Limb (tissue), 2 donors: ENCODE results near the gene ABI1.
A peak's percentile ranks its signal among the peaks of the same experiment; 100 is the strongest.
"Not testable (repeated sequence)": the region's sequence is repeated elsewhere in the genome, so short reads cannot be mapped to it uniquely, and the experiment has no call there.

Experiments used
- DNase-seq, 2 donors: peaks; one replicate each; pipeline ENCODE4 v3.0.0-alpha.2; 2016; ENCODE audit errors: extremely low spot score in 2 of 2

Gene ABI1

GRCh38 chr10:26860443-26861204 lies at the start of gene ABI1:
Gene ABI1, minus strand, starts transcription at chr10:26860958. Its CDS starts 95 bp downstream, at chr10:26860863.
- peak; percentile 97 to 99 for DNase-seq

DNA sequence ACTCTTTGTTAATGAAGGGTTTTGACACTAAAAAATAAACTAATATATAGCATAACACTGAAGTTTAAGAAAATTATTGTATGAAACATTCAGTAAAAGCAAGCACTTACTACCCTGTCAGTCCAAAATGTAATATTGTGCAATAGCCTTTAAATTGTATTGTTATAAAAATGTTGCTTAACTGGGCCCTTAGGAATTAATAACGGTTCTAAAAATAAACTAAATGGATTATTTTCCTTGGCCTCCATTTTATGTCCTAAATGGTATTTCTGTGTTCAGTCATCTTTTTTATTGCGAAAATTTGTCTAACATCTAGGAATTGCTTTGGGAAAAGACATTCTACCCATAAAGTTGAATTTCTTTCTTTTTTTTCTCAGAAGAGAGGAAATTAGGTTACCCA lies 49.0 kb upstream of the ABI1 start:
- no peak for DNase-seq

- DNase-seq, result not testable (repeated sequence)
Measured at GRCh38 chr10:26905253-26905781, 44.6 kb upstream of the ABI1 start.

- no peak for DNase-seq
Measured at GRCh38 chr10:26903431-26904217, 42.9 kb upstream of the ABI1 start.

- not testable (repeated sequence) for DNase-seq
Measured at GRCh38 chr10:26892306-26892923, 31.7 kb upstream of the ABI1 start.

DNA sequence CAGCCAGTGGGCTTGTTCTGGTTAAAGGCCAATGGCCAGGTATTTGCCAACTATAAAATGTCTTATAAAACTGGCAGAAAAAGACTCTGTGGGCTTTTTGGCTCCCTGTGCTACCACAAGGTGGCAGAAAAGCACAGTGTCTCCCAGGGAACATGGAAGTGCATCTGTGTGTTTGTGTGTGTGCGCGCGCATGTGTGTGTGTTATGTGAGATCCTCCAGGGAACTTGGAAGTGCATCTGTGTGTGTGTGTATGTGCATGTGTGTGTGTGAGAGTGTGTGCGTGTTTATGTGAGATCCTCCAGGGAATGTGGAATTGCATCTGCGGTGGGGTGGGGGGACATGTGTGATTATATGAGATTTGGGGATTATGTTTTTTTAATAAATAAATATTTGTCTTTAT lies 30.2 kb upstream of the ABI1 start:
- peak; percentile 53 to 72 for DNase-seq

GRCh38 chr10:26887611-26888215 lies 27.0 kb upstream of the ABI1 start:
- DNase-seq, result no peak

DNA sequence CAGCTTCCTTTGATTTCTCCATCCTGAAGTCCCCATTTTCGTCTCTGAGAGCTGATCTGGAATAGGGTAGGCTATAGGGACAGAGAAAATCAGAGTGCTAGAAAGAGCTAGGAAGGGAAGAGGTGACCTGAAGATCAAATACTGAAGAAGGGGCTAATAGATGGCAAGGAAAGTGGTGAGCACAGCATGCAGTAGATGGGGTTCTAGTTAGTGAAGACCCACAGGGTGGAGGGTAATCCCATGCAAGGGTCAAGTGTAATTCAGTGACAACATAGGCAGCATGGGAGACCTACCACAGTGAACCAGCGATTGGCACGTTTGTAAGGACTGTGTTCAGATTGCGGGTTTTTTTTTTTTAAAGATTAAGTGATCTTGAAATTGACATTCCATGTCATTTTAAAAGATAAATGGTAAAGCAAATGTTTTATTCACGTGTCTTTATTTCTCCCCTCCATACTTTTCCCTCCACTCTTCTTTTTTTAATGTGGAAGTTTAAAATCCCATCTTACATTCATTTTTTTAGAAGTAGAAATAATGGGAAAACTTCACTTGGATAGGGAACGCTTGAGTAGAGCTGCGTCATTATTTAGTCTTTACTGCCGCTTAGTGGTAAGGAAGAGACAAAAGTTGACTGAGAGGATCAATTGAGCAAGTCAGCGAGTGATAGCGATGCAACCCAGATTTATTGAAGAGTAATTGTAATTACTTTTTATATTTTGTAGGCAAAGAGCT lies 21.0 kb upstream of the ABI1 start:
- peak in 1 of 2 donors; percentile 77 for DNase-seq

- no peak for DNase-seq
Measured at GRCh38 chr10:26879744-26880143, 19.0 kb upstream of the ABI1 start.

GRCh38 chr10:26870766-26871165 lies 10.0 kb upstream of the ABI1 start:
- DNase-seq, result no peak

GRCh38 chr10:26869528-26869927 lies 8.8 kb upstream of the ABI1 start:
- DNase-seq, result no peak

DNA sequence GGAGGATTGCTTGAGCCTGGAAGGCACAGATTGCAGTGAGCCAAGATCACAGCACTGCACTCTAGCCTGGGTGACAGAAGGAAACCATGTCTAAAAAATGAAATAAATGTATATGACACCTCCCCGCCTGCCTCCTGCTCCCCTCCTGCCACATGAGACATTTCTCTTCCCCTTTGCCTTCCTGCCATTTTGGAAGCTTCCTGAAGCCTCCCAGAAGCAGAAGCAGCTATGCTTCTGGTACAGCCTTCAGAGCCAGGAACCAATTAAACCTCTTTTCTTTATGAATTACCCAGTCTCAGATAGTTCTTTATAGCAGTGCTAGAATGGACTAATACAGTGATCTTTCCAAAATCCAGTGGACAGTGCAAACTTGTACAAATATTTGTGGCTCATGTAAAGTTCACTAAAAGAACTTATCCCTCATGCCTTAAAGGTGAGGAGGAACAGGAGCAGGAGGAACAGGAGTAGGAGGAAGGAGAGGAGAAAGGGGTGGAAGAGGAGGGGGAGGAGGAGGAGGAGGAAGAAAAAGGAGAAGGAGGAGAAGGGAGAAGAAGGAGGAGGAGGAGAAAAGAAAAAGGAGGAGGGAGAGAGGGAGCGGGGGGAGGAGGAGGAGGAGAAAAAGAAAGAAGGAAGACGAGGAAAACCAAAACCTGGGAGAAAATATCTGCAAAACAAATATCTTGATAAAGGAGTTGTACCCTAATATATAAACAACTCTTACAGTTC lies 2.8 kb upstream of the ABI1 start:
- no peak for DNase-seq

- no peak for DNase-seq
Measured at GRCh38 chr10:26861205-26861998, 644 bp upstream of the ABI1 start.

DNA sequence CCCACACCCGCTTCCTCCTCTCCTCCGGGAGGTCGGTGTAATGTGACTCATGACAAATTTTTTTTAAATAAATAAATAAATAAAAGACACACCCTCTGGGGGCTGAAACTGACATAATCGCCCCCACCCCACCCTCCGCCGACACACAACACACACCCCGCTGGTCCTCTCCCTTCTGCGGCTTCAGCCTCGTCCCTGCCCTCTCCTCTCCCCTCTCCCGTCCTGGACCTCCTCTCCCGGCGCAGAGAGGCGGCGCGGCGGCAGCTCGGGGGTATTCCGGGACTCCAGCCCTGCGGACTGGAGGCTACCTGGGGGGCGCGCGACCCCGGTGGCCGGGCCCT lies 686 bp downstream of the ABI1 start:
- DNase-seq, result peak; percentile 49 to 80

DNA sequence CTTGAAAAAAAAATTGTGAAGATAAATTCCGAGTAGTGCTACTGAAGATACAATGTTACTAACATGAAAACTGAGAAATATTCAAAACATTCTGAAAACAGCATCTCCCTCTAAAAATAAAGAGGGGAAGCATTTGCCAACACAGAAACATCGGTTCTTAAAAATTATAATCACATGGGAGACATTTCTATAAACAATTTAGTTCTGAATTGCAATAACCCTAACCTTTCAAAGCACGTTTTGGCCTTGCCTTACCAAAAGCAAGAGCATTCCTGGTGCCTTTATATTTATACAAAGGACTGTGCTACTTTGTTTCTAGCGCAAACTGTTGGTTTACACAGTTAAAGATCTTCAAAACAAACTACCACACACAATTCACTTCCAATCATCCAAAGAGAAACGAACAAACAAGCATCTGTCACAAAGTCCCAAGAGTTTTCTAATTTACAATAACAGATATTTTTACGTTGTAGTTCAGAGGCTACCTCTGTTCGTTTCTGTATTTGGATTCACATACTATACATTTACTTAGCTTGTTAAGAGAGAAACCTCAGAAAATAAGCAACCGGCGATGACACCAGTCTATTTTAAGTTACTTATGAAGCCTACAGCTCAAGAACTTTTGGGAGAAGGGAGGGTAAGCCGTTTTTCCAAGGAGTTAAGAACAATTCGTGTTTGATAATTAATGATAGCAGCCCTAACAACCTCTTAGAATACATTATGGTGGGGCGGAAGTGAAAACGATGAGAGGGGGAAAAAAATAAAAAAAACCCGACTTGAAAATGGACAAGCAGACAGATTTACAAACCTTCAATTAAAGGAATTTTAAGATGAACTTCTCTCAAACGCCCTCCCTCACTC lies 1.3 kb downstream of the ABI1 start:
- DNase-seq, result peak in 1 of 2 donors; percentile 30

- no peak for DNase-seq
Measured at GRCh38 chr10:26858707-26859034, 2.1 kb downstream of the ABI1 start.

DNA sequence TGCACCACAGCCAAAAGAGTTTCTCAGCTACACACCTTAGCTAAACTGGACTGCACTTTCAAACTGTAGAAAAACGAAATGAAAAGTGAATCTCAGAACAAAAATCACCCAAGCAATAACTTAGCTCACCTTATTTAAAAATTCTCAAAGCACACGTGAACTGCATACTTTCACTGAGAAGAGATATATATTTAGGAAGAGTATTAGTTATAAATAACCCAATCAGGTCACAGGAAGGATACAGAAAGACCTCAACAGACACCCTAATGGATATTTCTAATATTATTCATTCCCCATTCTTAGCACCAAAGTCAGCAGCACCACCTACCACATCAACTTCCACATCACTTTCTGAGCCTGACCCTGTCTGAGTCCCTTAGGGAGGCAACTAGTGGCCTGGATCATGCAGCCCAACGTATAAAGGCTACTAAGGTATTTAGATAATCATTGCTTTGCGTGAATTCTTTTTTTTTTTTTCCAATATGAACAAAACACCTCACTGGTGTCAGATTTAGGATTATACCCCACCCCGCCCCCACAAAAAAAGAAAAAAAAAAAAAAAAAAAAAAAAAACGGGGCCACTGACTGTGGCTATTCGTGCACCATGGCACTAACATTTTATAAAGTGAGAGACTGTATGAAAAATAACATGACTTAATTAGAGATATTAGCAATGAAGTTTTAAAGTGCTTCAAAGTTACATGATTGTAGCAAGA lies 2.6 kb downstream of the ABI1 start:
- DNase-seq, result no peak

GRCh38 chr10:26857553-26857952 lies 3.2 kb downstream of the ABI1 start:
- DNase-seq, result not testable (repeated sequence)
